Chondrocyte (in vitro differentiated cells): ENCODE data around the gene XXYLT1. TPM values are rescaled to one million over a fixed set of nuclear protein-coding genes. Genes with fewer than 3 reads are reported as not detected.
"Not testable (repeated sequence)": the region's sequence is repeated elsewhere in the genome, so short reads cannot be mapped to it uniquely, and the experiment has no call there.

Experiments used
- DNase-seq: peaks from one replicate; pipeline ENCODE4 v3.0.0; 2021; ENCODE audit warnings: mixed read lengths, low spot score
- H3K27ac Mint-ChIP-seq: one replicate; pipeline ENCODE4 v1.8.0; 2021; ENCODE audit warnings: mild to moderate bottlenecking, moderate library complexity, mixed read lengths; ENCODE audit not compliant: unreplicated experiment
- H3K27me3 Mint-ChIP-seq: 2 replicates; pipeline ENCODE4 v1.8.0; 2021; ENCODE audit warnings: low read depth, mixed read lengths
- H3K36me3 Mint-ChIP-seq: 2 replicates; pipeline ENCODE4 v1.8.0; 2021; ENCODE audit warnings: low read depth, mixed read lengths
- H3K4me1 Mint-ChIP-seq: 2 replicates; pipeline ENCODE4 v1.8.0; 2021; ENCODE audit warnings: low read depth, mild to moderate bottlenecking, mixed read lengths
- H3K4me3 Mint-ChIP-seq: one replicate; pipeline ENCODE4 v1.8.0; 2021; ENCODE audit warnings: mild to moderate bottlenecking, moderate library complexity, mixed read lengths; ENCODE audit not compliant: unreplicated experiment
- H3K9me3 Mint-ChIP-seq: 2 replicates; pipeline ENCODE4 v1.8.0; 2021; ENCODE audit warnings: low read depth, mixed read lengths
- CTCF ChIP-seq: fragments of 200-600 bp; sonication (generic); IDR thresholded peaks from 2 replicates; pipeline ENCODE4 v1.5.0; 2021; ENCODE audit warnings: antibody characterized with exemption, mild to moderate bottlenecking, moderate library complexity
- total RNA-seq: library from RNA; stranded (reverse); gene quantifications from 3 replicates; pipeline ENCODE4 v1.2.1, GENCODE V29; 2021

Gene XXYLT1
- total RNA-seq, 1 donor from 2014 or later, result 32.7 TPM

GRCh38 chr3:195238586-195239118 is 32.3 kb downstream of the XXYLT1 start:
- DNase-seq, result no peak
- no peak for TF ChIP-seq CTCF
- H3K9me3 Mint-ChIP-seq, result peaks cover 2% of the 10 kb centered on the region
- H3K27me3 Mint-ChIP-seq, result no peaks in the 10 kb centered on the region
- peak overlapping the region; percentile 53 for H3K27ac Mint-ChIP-seq
- peaks cover 32% of the 10 kb centered on the region for H3K4me1 Mint-ChIP-seq
- H3K36me3 Mint-ChIP-seq, result peaks cover 6% of the 10 kb centered on the region
- H3K4me3 Mint-ChIP-seq, result no peak overlapping the region

- H3K27me3 Mint-ChIP-seq, result no peaks in the 10 kb centered on the region
- peaks cover 6% of the 10 kb centered on the region for H3K36me3 Mint-ChIP-seq
- H3K4me1 Mint-ChIP-seq, result peaks cover 32% of the 10 kb centered on the region
- no peak for TF ChIP-seq CTCF
- no peak overlapping the region for H3K4me3 Mint-ChIP-seq
- H3K9me3 Mint-ChIP-seq, result peaks cover 2% of the 10 kb centered on the region
- peak; percentile 51 for DNase-seq
- no peak overlapping the region for H3K27ac Mint-ChIP-seq
Observed at GRCh38 chr3:195238081-195238571, 32.8 kb downstream of the XXYLT1 start.

- TF ChIP-seq CTCF, result no peak
- peaks cover 5% of the 10 kb centered on the region for H3K9me3 Mint-ChIP-seq
- no peak overlapping the region for H3K27ac Mint-ChIP-seq
- peaks cover 29% of the 10 kb centered on the region for H3K4me1 Mint-ChIP-seq
- DNase-seq, result no peak
- H3K4me3 Mint-ChIP-seq, result no peak overlapping the region
- H3K36me3 Mint-ChIP-seq, result peaks cover 6% of the 10 kb centered on the region
- H3K27me3 Mint-ChIP-seq, result no peaks in the 10 kb centered on the region
Observed at GRCh38 chr3:195236801-195237570, 34.0 kb downstream of the XXYLT1 start.

GRCh38 chr3:195236076-195236798 is 34.7 kb downstream of the XXYLT1 start:
- no peak for TF ChIP-seq CTCF
- no peaks in the 10 kb centered on the region for H3K27me3 Mint-ChIP-seq
- H3K27ac Mint-ChIP-seq, result no peak overlapping the region
- peaks cover 28% of the 10 kb centered on the region for H3K4me1 Mint-ChIP-seq
- H3K36me3 Mint-ChIP-seq, result peaks cover 6% of the 10 kb centered on the region
- H3K9me3 Mint-ChIP-seq, result peaks cover 5% of the 10 kb centered on the region
- DNase-seq, result peak; percentile 46
- H3K4me3 Mint-ChIP-seq, result no peak overlapping the region

- Mint-ChIP-seq H3K36me3 (peaks cover 13% of the 10 kb centered on the region), H3K9me3 (peaks cover 12% of the 10 kb centered on the region)
Observed at GRCh38 chr3:195230244-195230643, 40.7 kb downstream of the XXYLT1 start.

GRCh38 chr3:195228886-195229285 is 42.1 kb downstream of the XXYLT1 start:
- H3K36me3 Mint-ChIP-seq, result not testable (repeated sequence)

More at GRCh38 chr3:195230244-195230643, 40.7 kb downstream of the XXYLT1 start:
- Mint-ChIP-seq H3K27ac (no peak overlapping the region), H3K4me1 (peaks cover 9% of the 10 kb centered on the region), H3K4me3 (no peak overlapping the region), H3K27me3 (no peaks in the 10 kb centered on the region)
- DNase-seq, result no peak
- TF ChIP-seq CTCF, result no peak

More at GRCh38 chr3:195228886-195229285, 42.1 kb downstream of the XXYLT1 start:
- H3K4me1 Mint-ChIP-seq, H3K4me3 Mint-ChIP-seq, DNase-seq, H3K9me3 Mint-ChIP-seq, H3K27ac Mint-ChIP-seq, H3K27me3 Mint-ChIP-seq: not testable (repeated sequence)
